Fibroblast of skin of right quadriceps (primary cell): ENCODE data around the gene FOXS1.
"Not testable (repeated sequence)": the region's sequence is repeated elsewhere in the genome, so short reads cannot be mapped to it uniquely, and the experiment has no call there.

ENCODE experiments used
- DNase-seq: peaks from one replicate; pipeline ENCODE4 v3.0.0-alpha.2; 2013

FOXS1 gene

GRCh38 chr20:31838646-31839292 lies 6.6 kb downstream of the FOXS1 start:
- DNase-seq: no peak

- DNase-seq: peak; percentile 51
Measured at GRCh38 chr20:31837896-31838397, 7.5 kb downstream of the FOXS1 start.

GRCh38 chr20:31836853-31837608 lies 8.4 kb downstream of the FOXS1 start:
- DNase-seq: no peak

- peak; percentile 85 for DNase-seq
Measured at GRCh38 chr20:31835977-31836852, 9.2 kb downstream of the FOXS1 start.

GRCh38 chr20:31835554-31835953 lies 9.8 kb downstream of the FOXS1 start:
- DNase-seq: no peak

- DNase-seq: no peak
Measured at GRCh38 chr20:31833931-31834521, 11.4 kb downstream of the FOXS1 start.

- no peak for DNase-seq
Measured at GRCh38 chr20:31833130-31833930, 12.1 kb downstream of the FOXS1 start.

GRCh38 chr20:31831771-31832306 lies 13.6 kb downstream of the FOXS1 start:
- no peak for DNase-seq

GRCh38 chr20:31831211-31831610 lies 14.2 kb downstream of the FOXS1 start:
- DNase-seq: no peak

- DNase-seq: no peak
Measured at GRCh38 chr20:31830406-31830981, 14.9 kb downstream of the FOXS1 start.

- no peak for DNase-seq
Measured at GRCh38 chr20:31829731-31830130, 15.7 kb downstream of the FOXS1 start.

- DNase-seq: not testable (repeated sequence)
Measured at GRCh38 chr20:31828016-31828415, 17.4 kb downstream of the FOXS1 start.

- no peak for DNase-seq
Measured at GRCh38 chr20:31827059-31827458, 18.3 kb downstream of the FOXS1 start.

GRCh38 chr20:31826074-31826473 lies 19.3 kb downstream of the FOXS1 start:
- DNase-seq: no peak

GRCh38 chr20:31824554-31825313 lies 20.7 kb downstream of the FOXS1 start:
- no peak for DNase-seq

- DNase-seq: no peak
Measured at GRCh38 chr20:31824125-31824485, 21.3 kb downstream of the FOXS1 start.

- no peak for DNase-seq
Measured at GRCh38 chr20:31823360-31824124, 21.9 kb downstream of the FOXS1 start.

- peak; percentile 62 for DNase-seq
Measured at GRCh38 chr20:31822421-31823330, 22.7 kb downstream of the FOXS1 start.

GRCh38 chr20:31821427-31821826 lies 24.0 kb downstream of the FOXS1 start:
- no peak for DNase-seq
